ENCODE measurements around the gene ANAPC2.

DNA sequence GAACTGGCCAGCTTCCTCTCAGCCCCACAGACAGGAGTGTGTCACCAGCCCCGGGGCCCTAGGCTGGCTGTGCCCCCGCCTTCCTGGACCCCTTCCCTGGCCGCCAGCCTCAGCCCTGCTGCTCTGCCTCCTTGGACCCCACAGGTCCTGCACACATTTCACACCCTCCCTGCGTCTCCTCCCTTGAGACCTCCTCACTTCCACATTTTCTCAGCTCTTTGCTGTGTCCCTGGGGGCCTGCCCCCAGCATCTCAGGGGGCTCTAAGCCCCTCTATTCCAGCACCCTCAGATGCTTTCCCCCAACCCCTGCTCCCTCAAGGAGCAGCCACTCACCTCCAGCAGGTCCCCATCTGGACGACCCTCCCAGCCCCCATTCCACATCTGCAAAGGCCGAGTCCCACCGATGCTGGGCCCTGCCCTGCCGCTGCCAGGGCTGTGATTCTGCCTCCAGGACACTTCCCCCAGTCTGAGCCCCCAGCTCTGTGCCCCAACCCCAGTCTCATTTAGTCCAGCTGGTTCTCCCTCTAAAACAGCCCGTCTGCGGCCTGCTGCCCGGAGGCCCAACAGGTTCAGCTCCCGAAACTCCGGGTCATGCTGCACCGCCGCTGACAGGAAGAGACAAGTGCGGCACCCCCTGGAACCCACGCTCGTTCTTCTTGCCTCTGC is 46.5 kb upstream of the ANAPC2 start:
- TF ChIP-seq, protein P1, sequence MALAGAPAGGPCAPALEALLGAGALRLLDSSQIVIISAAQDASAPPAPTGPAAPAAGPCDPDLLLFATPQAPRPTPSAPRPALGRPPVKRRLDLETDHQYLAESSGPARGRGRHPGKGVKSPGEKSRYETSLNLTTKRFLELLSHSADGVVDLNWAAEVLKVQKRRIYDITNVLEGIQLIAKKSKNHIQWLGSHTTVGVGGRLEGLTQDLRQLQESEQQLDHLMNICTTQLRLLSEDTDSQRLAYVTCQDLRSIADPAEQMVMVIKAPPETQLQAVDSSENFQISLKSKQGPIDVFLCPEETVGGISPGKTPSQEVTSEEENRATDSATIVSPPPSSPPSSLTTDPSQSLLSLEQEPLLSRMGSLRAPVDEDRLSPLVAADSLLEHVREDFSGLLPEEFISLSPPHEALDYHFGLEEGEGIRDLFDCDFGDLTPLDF (CRISPR knock-in tag; IDR thresholded peaks at IDR 0.05) = no peak
- no peak for TF ChIP-seq ZNF121 (CRISPR knock-in tag; IDR thresholded peaks at IDR 0.05)
- TF ChIP-seq, protein P2, sequence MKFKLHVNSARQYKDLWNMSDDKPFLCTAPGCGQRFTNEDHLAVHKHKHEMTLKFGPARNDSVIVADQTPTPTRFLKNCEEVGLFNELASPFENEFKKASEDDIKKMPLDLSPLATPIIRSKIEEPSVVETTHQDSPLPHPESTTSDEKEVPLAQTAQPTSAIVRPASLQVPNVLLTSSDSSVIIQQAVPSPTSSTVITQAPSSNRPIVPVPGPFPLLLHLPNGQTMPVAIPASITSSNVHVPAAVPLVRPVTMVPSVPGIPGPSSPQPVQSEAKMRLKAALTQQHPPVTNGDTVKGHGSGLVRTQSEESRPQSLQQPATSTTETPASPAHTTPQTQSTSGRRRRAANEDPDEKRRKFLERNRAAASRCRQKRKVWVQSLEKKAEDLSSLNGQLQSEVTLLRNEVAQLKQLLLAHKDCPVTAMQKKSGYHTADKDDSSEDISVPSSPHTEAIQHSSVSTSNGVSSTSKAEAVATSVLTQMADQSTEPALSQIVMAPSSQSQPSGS (CRISPR knock-in tag; IDR thresholded peaks at IDR 0.05; ENCODE audit: borderline replicate concordance, low read depth) = no peak
- TF ChIP-seq, protein P3, sequence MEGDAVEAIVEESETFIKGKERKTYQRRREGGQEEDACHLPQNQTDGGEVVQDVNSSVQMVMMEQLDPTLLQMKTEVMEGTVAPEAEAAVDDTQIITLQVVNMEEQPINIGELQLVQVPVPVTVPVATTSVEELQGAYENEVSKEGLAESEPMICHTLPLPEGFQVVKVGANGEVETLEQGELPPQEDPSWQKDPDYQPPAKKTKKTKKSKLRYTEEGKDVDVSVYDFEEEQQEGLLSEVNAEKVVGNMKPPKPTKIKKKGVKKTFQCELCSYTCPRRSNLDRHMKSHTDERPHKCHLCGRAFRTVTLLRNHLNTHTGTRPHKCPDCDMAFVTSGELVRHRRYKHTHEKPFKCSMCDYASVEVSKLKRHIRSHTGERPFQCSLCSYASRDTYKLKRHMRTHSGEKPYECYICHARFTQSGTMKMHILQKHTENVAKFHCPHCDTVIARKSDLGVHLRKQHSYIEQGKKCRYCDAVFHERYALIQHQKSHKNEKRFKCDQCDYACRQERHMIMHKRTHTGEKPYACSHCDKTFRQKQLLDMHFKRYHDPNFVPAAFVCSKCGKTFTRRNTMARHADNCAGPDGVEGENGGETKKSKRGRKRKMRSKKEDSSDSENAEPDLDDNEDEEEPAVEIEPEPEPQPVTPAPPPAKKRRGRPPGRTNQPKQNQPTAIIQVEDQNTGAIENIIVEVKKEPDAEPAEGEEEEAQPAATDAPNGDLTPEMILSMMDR (IDR thresholded peaks at IDR 0.05) = no peak

All from WTC11 (cell line).